Fibroblast of lung (primary cell): Measurements from ENCODE around the gene FAM13A.

ENCODE experiments used
- EZH2 ChIP-seq: IDR thresholded peaks from 2 replicates; pipeline ENCODE4 v1.5.1; 2012; ENCODE audit warnings: low read length, control low read depth, mild to moderate bottlenecking; ENCODE audit errors: missing control alignments
- TF ChIP-seq, protein P1 (sequence below), 2 donors: IDR thresholded peaks in 1 of 2; conservative IDR thresholded peaks in 1 of 2; 1 replicate in 1 of 2; 2 replicates in 1 of 2; pipeline ENCODE4 v1.5.1; 2011 to 2012; ENCODE audit warnings: low read length in 2 of 2, control low read depth in 1 of 2, inconsistent platforms in 1 of 2, low read depth in 1 of 2, mild to moderate bottlenecking in 1 of 2

DNA sequence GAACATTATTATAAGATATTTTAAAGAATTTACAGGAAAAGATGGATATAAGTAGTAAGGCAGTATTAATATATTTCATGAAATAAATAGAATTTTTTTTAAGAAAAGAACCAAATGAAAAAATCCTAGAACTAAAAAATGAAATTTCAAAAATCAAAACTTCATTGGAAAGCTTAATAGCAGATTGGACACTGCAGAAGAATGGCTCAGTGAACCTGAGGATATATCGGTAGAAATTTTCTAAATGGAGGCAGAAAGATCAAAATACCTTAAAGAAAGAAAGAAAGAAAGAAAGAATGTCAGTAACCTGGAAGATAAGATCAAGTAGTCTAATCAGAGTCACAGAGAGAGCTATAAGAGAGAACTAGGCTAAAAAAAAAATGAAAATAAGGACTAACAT is 21.3 kb upstream of the FAM13A start:
- TF ChIP-seq, protein P1, sequence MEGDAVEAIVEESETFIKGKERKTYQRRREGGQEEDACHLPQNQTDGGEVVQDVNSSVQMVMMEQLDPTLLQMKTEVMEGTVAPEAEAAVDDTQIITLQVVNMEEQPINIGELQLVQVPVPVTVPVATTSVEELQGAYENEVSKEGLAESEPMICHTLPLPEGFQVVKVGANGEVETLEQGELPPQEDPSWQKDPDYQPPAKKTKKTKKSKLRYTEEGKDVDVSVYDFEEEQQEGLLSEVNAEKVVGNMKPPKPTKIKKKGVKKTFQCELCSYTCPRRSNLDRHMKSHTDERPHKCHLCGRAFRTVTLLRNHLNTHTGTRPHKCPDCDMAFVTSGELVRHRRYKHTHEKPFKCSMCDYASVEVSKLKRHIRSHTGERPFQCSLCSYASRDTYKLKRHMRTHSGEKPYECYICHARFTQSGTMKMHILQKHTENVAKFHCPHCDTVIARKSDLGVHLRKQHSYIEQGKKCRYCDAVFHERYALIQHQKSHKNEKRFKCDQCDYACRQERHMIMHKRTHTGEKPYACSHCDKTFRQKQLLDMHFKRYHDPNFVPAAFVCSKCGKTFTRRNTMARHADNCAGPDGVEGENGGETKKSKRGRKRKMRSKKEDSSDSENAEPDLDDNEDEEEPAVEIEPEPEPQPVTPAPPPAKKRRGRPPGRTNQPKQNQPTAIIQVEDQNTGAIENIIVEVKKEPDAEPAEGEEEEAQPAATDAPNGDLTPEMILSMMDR (conservative IDR thresholded peaks at IDR 0.05 in 1 of 2, IDR thresholded peaks at IDR 0.05 in 1 of 2; ENCODE audit: low read depth in 1 of 2, low read length in 2 of 2), result no peak
- TF ChIP-seq EZH2, result no peak
